Activated CD4-positive, CD25-positive, alpha-beta regulatory T cell treated with anti-CD3 and anti-CD28 coated beads, Interleukin-2, amount 50 U/mL, for 16 hours (primary cell): ENCODE data around the gene MAP3K20.
"Not testable (repeated sequence)": the region's sequence is repeated elsewhere in the genome, so short reads cannot be mapped to it uniquely, and the experiment has no call there.

ENCODE experiments used
- DNase-seq: peaks from one replicate; pipeline ENCODE4 v3.0.0-alpha.2; 2020; ENCODE audit warnings: low read depth, low spot score

Gene MAP3K20

GRCh38 chr2:173199294-173199693, 123.6 kb downstream of the MAP3K20 start:
- no peak for DNase-seq

- DNase-seq: no peak
Measured at GRCh38 chr2:173202570-173202969, 126.9 kb downstream of the MAP3K20 start.

- no peak for DNase-seq
Measured at GRCh38 chr2:173204316-173204715, 128.7 kb downstream of the MAP3K20 start.

GRCh38 chr2:173205375-173205774, 129.7 kb downstream of the MAP3K20 start:
- DNase-seq: no peak

- not testable (repeated sequence) for DNase-seq
Measured at GRCh38 chr2:173207124-173207523, 131.5 kb downstream of the MAP3K20 start.

GRCh38 chr2:173210270-173211196, 134.9 kb downstream of the MAP3K20 start:
- peak; percentile 2 for DNase-seq

- DNase-seq: no peak
Measured at GRCh38 chr2:173213181-173213580, 137.5 kb downstream of the MAP3K20 start.

GRCh38 chr2:173214213-173214612, 138.6 kb downstream of the MAP3K20 start:
- DNase-seq: no peak

GRCh38 chr2:173215316-173215715, 139.7 kb downstream of the MAP3K20 start:
- no peak for DNase-seq

GRCh38 chr2:173216051-173216450, 140.4 kb downstream of the MAP3K20 start:
- DNase-seq: no peak

- no peak for DNase-seq
Measured at GRCh38 chr2:173216668-173217067, 141.0 kb downstream of the MAP3K20 start.

- no peak for DNase-seq
Measured at GRCh38 chr2:173217116-173217840, 141.6 kb downstream of the MAP3K20 start.

GRCh38 chr2:173218326-173219056, 142.8 kb downstream of the MAP3K20 start:
- DNase-seq: no peak

- no peak for DNase-seq
Measured at GRCh38 chr2:173221132-173221695, 145.6 kb downstream of the MAP3K20 start.

GRCh38 chr2:173221937-173222594, 146.4 kb downstream of the MAP3K20 start:
- DNase-seq: no peak

- no peak for DNase-seq
Measured at GRCh38 chr2:173223871-173224270, 148.2 kb downstream of the MAP3K20 start.

- no peak for DNase-seq
Measured at GRCh38 chr2:173226899-173227698, 151.5 kb downstream of the MAP3K20 start.

- no peak for DNase-seq
Measured at GRCh38 chr2:173229086-173229485, 153.4 kb downstream of the MAP3K20 start.

GRCh38 chr2:173230181-173230580, 154.5 kb downstream of the MAP3K20 start:
- DNase-seq: no peak

GRCh38 chr2:173231042-173231441, 155.4 kb downstream of the MAP3K20 start:
- no peak for DNase-seq
